ENCODE results near the gene SPHK1.
"Not testable (repeated sequence)": the region's sequence is repeated elsewhere in the genome, so short reads cannot be mapped to it uniquely, and the experiment has no call there.

DNA sequence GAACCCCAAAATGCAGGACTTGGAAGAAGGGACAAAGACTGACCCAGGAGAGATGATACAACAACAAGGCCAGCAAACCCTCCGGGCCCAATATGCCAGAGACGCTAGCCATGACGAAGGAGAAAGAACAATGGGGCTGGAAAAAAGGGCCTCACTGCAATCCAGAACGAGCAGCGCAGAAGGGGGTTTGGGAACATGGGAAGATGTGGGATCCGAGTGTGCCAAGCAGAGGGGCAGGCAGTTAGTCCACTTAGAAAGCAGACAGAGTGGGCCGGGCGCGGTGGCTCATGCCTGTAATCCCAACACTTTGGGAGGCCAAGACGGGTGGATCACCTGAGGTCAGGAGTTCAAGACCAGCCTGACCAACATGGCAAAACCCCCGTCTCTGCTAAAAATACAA is 37.5 kb upstream of the SPHK1 start:
- TF ChIP-seq POLR2A (IDR thresholded peaks at IDR 0.05), result not testable (repeated sequence)
- TF ChIP-seq, protein P1, sequence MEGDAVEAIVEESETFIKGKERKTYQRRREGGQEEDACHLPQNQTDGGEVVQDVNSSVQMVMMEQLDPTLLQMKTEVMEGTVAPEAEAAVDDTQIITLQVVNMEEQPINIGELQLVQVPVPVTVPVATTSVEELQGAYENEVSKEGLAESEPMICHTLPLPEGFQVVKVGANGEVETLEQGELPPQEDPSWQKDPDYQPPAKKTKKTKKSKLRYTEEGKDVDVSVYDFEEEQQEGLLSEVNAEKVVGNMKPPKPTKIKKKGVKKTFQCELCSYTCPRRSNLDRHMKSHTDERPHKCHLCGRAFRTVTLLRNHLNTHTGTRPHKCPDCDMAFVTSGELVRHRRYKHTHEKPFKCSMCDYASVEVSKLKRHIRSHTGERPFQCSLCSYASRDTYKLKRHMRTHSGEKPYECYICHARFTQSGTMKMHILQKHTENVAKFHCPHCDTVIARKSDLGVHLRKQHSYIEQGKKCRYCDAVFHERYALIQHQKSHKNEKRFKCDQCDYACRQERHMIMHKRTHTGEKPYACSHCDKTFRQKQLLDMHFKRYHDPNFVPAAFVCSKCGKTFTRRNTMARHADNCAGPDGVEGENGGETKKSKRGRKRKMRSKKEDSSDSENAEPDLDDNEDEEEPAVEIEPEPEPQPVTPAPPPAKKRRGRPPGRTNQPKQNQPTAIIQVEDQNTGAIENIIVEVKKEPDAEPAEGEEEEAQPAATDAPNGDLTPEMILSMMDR (IDR thresholded peaks at IDR 0.05), result not testable (repeated sequence)

Data from lower leg skin (tissue), 3 donors.